PFSK-1 (cell line): ENCODE measurements around the gene COL21A1.

Source experiments
- POLR2AphosphoS5 ChIP-seq: IDR thresholded peaks from 2 replicates; pipeline ENCODE4 v1.6.1; 2012; ENCODE audit warnings: low read depth, mild to moderate bottlenecking, control low read depth, low read length, moderate library complexity
- REST ChIP-seq, 2 experiments: IDR thresholded peaks; 2 replicates each; pipeline versions ENCODE4 v1.6.1 to v1.8.0; 2011 to 2012; ENCODE audit warnings: low read depth in 2 of 2, low read length in 2 of 2, control low read depth in 1 of 2, inconsistent platforms in 1 of 2, mild to moderate bottlenecking in 1 of 2, moderate library complexity in 1 of 2; ENCODE audit not compliant: insufficient read depth in 1 of 2
- SIN3A ChIP-seq: IDR thresholded peaks from 2 replicates; pipeline ENCODE4 v1.6.1; 2012; ENCODE audit warnings: mild to moderate bottlenecking, low read length, moderate library complexity, borderline replicate concordance; ENCODE audit not compliant: insufficient read depth
- TAF1 ChIP-seq: IDR thresholded peaks from 2 replicates; pipeline ENCODE4 v1.6.1; 2012; ENCODE audit warnings: low read length, control low read depth, borderline replicate concordance; ENCODE audit not compliant: insufficient read depth

- TF ChIP-seq POLR2AphosphoS5 (no peak), TAF1 (no peak), REST (IDR thresholded peaks at IDR 0.05; ENCODE audit: insufficient read depth in 1 of 2, low read depth in 2 of 2, low read length in 2 of 2) (no peak), SIN3A (no peak)
Measured at GRCh38 chr6:56204134-56204533, 43.2 kb downstream of the COL21A1 start.
